Measurements from ENCODE around the gene PLCH1. TPM values are rescaled to one million over a fixed set of nuclear protein-coding genes. Genes with fewer than 3 reads are reported as not detected.

The PLCH1 gene
- total RNA-seq, 2 donors from 2014 or later: 0.17 to 0.24 TPM

DNA sequence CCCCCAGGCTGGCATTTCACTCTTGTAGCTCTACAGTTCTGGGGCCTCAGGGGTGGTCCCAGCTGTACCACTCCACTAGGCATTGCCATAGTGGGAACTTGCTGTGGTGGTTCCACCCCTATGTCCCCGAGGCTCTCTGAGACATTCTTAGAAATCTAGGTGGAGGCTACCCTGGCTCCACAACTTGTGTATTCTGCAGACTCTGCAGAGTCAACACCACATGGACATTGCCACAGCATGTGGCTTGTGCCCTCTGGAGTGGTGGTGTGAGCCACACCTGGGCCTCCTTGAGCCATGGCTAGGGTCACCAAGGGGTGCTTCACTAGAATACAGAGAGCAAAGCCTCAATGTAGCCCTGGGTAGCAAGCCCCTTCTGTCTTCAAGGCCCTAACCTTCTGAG is 397.0 kb downstream of the PLCH1 start:
- H3K27me3 Mint-ChIP-seq: no peaks in the 10 kb centered on the region
- no peak overlapping the region for H3K4me3 Mint-ChIP-seq
- no peak for DNase-seq (ENCODE audit: low spot score)
- no peaks in the 10 kb centered on the region for H3K36me3 Mint-ChIP-seq
- H3K27ac Mint-ChIP-seq: no peak overlapping the region
- peak; percentile 38 to 60 for ATAC-seq
- H3K9me3 Mint-ChIP-seq: no peaks in the 10 kb centered on the region
- no peaks in the 10 kb centered on the region for H3K4me1 Mint-ChIP-seq (ENCODE audit: low read depth in 2 of 2)

GRCh38 chr3:155342344-155342743 is 402.5 kb downstream of the PLCH1 start:
- Mint-ChIP-seq H3K27me3 (peaks cover 0 to 5% of the 10 kb centered on the region in 2 donors), H3K9me3 (no peaks in the 10 kb centered on the region), H3K27ac (no peak overlapping the region), H3K4me1 (ENCODE audit: low read depth in 2 of 2) (no peaks in the 10 kb centered on the region), H3K4me3 (no peak overlapping the region), H3K36me3 (no peaks in the 10 kb centered on the region)
- DNase-seq (ENCODE audit: low spot score) (no peak), ATAC-seq (no peak)

DNA sequence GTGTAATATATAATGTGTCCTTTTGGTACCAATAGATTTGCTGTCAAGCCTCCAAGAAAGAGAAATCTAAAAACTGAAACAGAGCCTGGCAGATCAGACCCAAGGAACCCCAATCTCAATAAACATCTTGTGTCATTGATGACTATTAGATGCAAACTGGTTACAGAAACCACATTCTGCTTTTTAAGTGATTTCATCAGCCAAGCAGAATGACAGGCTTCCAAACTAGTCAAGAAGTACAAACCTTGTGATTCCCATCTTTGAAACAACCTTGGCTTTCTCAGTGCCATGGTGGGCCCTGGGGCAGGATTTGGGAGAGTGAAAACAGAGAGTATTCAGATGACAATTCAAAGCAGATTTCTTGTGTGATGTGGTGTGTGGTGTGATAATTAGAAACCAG is 405.8 kb downstream of the PLCH1 start:
- DNase-seq (ENCODE audit: low spot score) (no peak), ATAC-seq (no peak)
- H3K4me1 Mint-ChIP-seq (ENCODE audit: low read depth in 2 of 2): peaks cover 10 to 11% of the 10 kb centered on the region in 2 donors
- no peak overlapping the region for H3K27ac Mint-ChIP-seq
- H3K9me3 Mint-ChIP-seq: no peaks in the 10 kb centered on the region
- H3K27me3 Mint-ChIP-seq: peaks cover 0 to 5% of the 10 kb centered on the region in 2 donors
- H3K36me3 Mint-ChIP-seq: no peaks in the 10 kb centered on the region
- no peak overlapping the region for H3K4me3 Mint-ChIP-seq

DNA sequence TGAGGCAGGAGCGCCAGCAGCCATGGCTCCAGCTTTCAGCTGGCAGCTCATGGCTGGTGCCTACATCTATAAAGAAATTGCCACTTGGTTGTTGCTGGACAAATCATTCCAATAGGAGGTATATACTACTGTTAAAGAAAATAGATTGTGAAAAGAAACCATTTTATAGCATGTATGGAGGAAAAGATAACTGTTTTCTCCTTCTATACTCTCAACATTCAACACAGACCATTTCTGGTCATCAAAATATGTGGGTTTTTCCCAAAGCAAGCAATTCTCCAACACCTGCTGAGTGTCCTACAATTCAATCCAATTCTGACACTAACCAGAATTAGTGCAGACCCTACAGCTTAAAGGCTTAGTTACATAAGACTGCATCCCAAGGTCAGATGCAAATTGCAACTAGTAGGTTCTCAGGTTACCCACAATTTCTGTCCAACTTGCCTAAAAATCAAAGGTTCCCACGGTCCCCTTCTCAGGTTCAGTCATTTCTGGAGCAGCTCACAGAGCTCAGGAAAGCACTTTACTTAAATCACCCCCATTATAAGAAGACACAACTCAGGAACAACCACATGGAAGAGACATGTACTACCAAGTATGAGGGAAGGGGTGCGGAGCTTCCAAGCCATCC is 409.0 kb downstream of the PLCH1 start:
- Mint-ChIP-seq H3K4me3 (no peak overlapping the region), H3K9me3 (no peaks in the 10 kb centered on the region), H3K4me1 (ENCODE audit: low read depth in 2 of 2) (peaks cover 10 to 11% of the 10 kb centered on the region in 2 donors), H3K27ac (no peak overlapping the region), H3K27me3 (peaks cover 0 to 3% of the 10 kb centered on the region in 2 donors), H3K36me3 (no peaks in the 10 kb centered on the region)
- DNase-seq (ENCODE audit: low spot score) (no peak), ATAC-seq (no peak)

DNA sequence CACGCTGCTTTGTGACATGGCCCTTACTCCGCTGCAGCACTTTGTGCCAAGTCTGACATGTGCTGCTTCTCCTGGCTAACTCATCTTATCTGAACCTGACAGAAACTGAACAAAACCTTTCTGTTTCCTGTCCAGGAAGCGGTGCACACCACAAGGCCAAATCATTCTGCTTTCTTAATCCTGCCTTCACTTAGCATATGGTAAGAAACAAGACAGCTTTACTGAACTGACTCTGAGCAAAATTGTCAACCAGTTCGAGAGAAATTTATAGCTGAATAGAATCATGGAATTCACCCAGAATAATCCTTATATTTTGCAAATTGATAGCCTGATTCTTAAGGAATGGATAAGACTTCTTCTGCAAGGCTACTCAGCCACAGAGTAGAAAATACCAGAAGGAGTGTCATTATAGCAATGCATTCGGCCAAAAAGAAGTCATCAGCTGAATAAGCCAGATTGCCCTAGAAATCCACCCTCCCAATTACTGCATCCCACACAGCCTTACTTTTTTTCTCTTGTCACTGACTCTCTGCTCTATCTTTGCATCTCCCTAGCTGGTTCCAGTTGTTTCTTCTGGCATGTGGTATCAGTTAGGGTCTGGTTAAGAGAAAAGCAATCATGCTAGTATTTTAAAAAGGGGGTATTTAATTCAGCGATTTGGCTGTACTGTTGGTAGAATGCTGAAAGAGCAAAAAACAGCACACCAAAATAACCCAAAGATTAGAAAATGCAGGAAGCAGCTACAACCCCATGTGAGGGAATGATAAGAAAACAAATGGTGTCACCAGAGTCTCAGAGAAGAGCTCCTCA is 409.8 kb downstream of the PLCH1 start:
- H3K4me3 Mint-ChIP-seq: no peak overlapping the region
- peak; percentile 70 to 76 for ATAC-seq
- no peaks in the 10 kb centered on the region for H3K9me3 Mint-ChIP-seq
- H3K27ac Mint-ChIP-seq: no peak overlapping the region
- DNase-seq (ENCODE audit: low spot score): no peak
- H3K27me3 Mint-ChIP-seq: peaks cover 0 to 3% of the 10 kb centered on the region in 2 donors
- no peaks in the 10 kb centered on the region for H3K36me3 Mint-ChIP-seq
- peaks cover 10 to 11% of the 10 kb centered on the region in 2 donors for H3K4me1 Mint-ChIP-seq (ENCODE audit: low read depth in 2 of 2)

GRCh38 chr3:155334215-155334913 is 410.5 kb downstream of the PLCH1 start:
- no peak for ATAC-seq
- H3K27me3 Mint-ChIP-seq: no peaks in the 10 kb centered on the region
- no peak overlapping the region for H3K4me3 Mint-ChIP-seq
- no peak for DNase-seq (ENCODE audit: low spot score)
- peaks cover 10 to 11% of the 10 kb centered on the region in 2 donors for H3K4me1 Mint-ChIP-seq (ENCODE audit: low read depth in 2 of 2)
- no peak overlapping the region for H3K27ac Mint-ChIP-seq
- H3K36me3 Mint-ChIP-seq: no peaks in the 10 kb centered on the region
- no peaks in the 10 kb centered on the region for H3K9me3 Mint-ChIP-seq

DNA sequence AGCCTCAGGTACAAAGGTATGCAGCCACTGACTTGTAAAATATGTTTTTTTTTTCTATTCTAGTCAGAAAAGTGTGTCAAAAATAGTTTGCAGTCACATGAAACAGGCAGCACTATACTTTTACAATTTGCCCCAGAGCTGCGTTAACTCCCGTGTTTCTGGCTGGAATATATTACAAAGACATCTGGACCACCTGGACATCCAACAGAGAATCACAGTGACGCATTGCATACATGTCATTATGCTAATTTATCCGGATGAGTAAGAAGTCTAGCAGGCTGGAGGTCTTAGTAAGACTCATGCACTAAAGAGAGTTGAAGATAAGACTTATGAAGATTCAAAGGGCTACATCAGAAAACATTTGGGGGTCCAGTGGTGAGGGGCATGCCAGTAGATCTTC is 412.2 kb downstream of the PLCH1 start:
- H3K4me3 Mint-ChIP-seq: no peak overlapping the region
- ATAC-seq (no peak), DNase-seq (ENCODE audit: low spot score) (no peak)
- no peaks in the 10 kb centered on the region for H3K36me3 Mint-ChIP-seq
- no peak overlapping the region for H3K27ac Mint-ChIP-seq
- peaks cover 10 to 11% of the 10 kb centered on the region in 2 donors for H3K4me1 Mint-ChIP-seq (ENCODE audit: low read depth in 2 of 2)
- no peaks in the 10 kb centered on the region for H3K9me3 Mint-ChIP-seq
- no peaks in the 10 kb centered on the region for H3K27me3 Mint-ChIP-seq

DNA sequence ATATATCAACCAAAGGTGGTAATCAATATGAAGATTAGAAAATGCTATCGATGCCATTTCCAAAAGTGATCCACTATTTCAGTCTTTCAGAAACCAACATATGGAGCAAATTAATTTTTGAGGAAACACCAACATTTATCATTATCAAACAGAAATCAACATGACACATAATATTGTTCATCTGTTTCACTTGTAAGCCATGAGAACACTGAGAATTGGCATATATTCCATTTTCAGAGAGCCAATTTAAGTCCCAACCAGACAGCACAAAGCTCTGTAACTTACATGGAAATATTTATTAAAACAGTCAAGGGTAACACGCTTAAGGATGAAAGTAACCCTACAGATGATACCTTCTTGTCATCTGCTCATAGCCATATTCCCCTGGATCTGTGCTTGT is 413.8 kb downstream of the PLCH1 start:
- Mint-ChIP-seq H3K4me1 (ENCODE audit: low read depth in 2 of 2) (peaks cover 10 to 11% of the 10 kb centered on the region in 2 donors), H3K4me3 (no peak overlapping the region), H3K9me3 (no peaks in the 10 kb centered on the region), H3K27ac (no peak overlapping the region), H3K36me3 (no peaks in the 10 kb centered on the region), H3K27me3 (no peaks in the 10 kb centered on the region)
- no peak for ATAC-seq
- DNase-seq (ENCODE audit: low spot score): no peak

DNA sequence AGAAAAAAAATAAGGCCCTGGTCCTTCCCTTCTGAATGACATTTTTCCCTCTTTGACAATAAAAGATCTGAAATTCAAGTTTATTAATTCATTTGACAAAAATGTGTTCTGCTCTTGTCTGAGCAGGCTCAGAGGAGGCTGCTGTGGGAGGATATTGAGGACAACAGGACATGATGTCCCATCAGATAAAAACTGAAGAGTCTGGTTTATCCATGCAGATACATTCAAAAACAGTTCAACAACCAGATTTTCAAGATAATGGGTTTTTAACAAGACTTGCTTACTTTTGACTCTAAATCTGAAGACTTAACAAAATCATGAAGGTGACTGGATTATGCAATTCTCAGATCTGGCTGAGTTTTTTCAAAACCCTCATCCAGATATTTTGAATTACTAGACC is 414.5 kb downstream of the PLCH1 start:
- Mint-ChIP-seq H3K4me3 (no peak overlapping the region), H3K27ac (no peak overlapping the region), H3K27me3 (no peaks in the 10 kb centered on the region), H3K36me3 (no peaks in the 10 kb centered on the region), H3K9me3 (no peaks in the 10 kb centered on the region), H3K4me1 (ENCODE audit: low read depth in 2 of 2) (peaks cover 7 to 9% of the 10 kb centered on the region in 2 donors)
- DNase-seq (ENCODE audit: low spot score): no peak
- no peak for ATAC-seq

DNA sequence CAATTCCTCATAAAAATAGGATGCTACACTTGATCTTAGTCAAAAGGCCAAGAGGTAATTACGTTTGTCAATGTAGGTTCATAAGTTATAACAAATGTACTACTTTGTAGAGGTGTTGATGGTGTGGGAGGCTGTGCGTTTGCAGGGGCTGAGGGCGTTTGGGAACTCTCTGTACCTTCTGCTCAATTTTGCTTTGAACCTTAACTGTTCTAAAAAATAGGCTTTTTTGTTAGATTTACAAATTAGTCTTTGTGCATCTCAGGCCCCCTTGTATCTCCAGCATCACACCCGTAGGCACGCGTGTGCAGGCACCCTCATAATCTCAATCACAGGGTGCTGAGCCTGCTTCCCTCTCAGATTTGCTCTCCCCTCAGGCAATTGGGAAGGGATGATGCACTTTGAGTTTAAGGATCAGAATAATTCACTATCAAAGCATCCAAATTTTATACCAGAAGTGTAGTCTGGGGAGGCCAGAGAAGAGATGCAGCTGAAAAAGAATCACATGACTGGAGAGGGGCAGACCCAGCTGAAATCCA is 415.3 kb downstream of the PLCH1 start:
- no peaks in the 10 kb centered on the region for H3K36me3 Mint-ChIP-seq
- H3K4me3 Mint-ChIP-seq: no peak overlapping the region
- ATAC-seq (no peak), DNase-seq (ENCODE audit: low spot score) (no peak)
- H3K27ac Mint-ChIP-seq: no peak overlapping the region
- H3K27me3 Mint-ChIP-seq: no peaks in the 10 kb centered on the region
- H3K4me1 Mint-ChIP-seq (ENCODE audit: low read depth in 2 of 2): peaks cover 0 to 1% of the 10 kb centered on the region in 2 donors
- H3K9me3 Mint-ChIP-seq: no peaks in the 10 kb centered on the region

GRCh38 chr3:155327871-155328270 is 417.0 kb downstream of the PLCH1 start:
- no peak for ATAC-seq
- Mint-ChIP-seq H3K9me3 (no peaks in the 10 kb centered on the region), H3K4me3 (no peak overlapping the region), H3K27ac (no peak overlapping the region), H3K27me3 (no peaks in the 10 kb centered on the region), H3K36me3 (no peaks in the 10 kb centered on the region), H3K4me1 (ENCODE audit: low read depth in 2 of 2) (no peaks in the 10 kb centered on the region)
- no peak for DNase-seq (ENCODE audit: low spot score)

DNA sequence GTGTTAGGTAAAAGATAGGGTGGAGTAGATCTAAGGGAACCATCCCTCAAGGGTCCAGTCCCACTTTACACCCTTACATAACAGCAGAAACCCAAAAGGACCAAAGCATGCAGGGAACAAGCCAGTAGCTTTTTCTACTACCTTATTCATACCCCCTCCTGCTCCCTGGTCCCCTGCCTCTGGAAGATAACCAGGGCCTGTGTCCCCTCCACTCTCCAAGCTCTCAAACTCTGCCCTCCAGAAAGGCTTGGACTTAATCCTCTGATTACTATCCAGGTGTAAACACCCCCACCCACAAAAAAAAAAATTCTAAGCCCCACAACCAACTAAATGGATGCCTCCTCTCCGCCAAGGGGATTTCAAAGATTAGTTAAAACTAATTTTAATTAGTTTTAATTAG is 417.4 kb downstream of the PLCH1 start:
- no peaks in the 10 kb centered on the region for H3K27me3 Mint-ChIP-seq
- no peak overlapping the region for H3K4me3 Mint-ChIP-seq
- H3K9me3 Mint-ChIP-seq: no peaks in the 10 kb centered on the region
- H3K27ac Mint-ChIP-seq: no peak overlapping the region
- no peak for DNase-seq (ENCODE audit: low spot score)
- no peaks in the 10 kb centered on the region for H3K4me1 Mint-ChIP-seq (ENCODE audit: low read depth in 2 of 2)
- H3K36me3 Mint-ChIP-seq: no peaks in the 10 kb centered on the region
- no peak for ATAC-seq

DNA sequence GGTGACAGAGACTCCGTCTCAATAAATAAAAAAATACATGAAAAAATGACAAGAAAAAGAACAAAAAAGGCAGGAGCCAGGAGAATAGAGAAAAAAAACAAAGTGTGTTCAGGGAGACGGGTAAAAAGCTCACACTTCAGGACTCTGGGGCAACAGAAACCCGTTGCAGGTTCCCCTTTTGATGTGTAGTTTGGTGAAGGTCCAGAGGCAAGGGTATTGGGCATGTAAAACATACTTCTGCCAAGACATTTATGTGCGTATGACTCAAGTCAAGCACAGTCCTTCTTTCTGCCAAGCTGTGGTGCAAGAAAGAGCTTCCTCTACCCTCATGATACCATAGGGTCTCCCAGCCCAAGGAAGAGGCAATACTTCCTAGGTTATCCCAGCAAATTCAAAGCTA is 418.0 kb downstream of the PLCH1 start:
- H3K27me3 Mint-ChIP-seq: no peaks in the 10 kb centered on the region
- ATAC-seq (no peak), DNase-seq (ENCODE audit: low spot score) (no peak)
- no peak overlapping the region for H3K4me3 Mint-ChIP-seq
- no peaks in the 10 kb centered on the region for H3K36me3 Mint-ChIP-seq
- H3K27ac Mint-ChIP-seq: no peak overlapping the region
- H3K9me3 Mint-ChIP-seq: no peaks in the 10 kb centered on the region
- H3K4me1 Mint-ChIP-seq (ENCODE audit: low read depth in 2 of 2): no peaks in the 10 kb centered on the region

GRCh38 chr3:155326244-155326643 is 418.6 kb downstream of the PLCH1 start:
- no peak for ATAC-seq
- Mint-ChIP-seq H3K4me1 (ENCODE audit: low read depth in 2 of 2) (no peaks in the 10 kb centered on the region), H3K36me3 (no peaks in the 10 kb centered on the region), H3K27ac (no peak overlapping the region), H3K4me3 (no peak overlapping the region), H3K9me3 (no peaks in the 10 kb centered on the region), H3K27me3 (no peaks in the 10 kb centered on the region)
- DNase-seq (ENCODE audit: low spot score): no peak
